Neuronal stem cell (in vitro differentiated cells): ENCODE measurements around the gene MED8.

Source experiments
- DNase-seq: peaks from one replicate; pipeline ENCODE4 v3.0.0-alpha.2; 2013; ENCODE audit warnings: low spot score
- H2AFZ ChIP-seq: one replicate; pipeline ENCODE4 v1.6.1; 2013; ENCODE audit warnings: mild to moderate bottlenecking, low read length, inconsistent platforms
- H2AK5ac ChIP-seq: 2 replicates; pipeline ENCODE4 v1.6.1; 2013; ENCODE audit warnings: low read depth, mild to moderate bottlenecking, inconsistent platforms, low read length, moderate library complexity, mixed read lengths
- H2BK120ac ChIP-seq: 2 replicates; pipeline ENCODE4 v1.6.1; 2013; ENCODE audit warnings: low read depth, mild to moderate bottlenecking, inconsistent platforms, low read length, moderate library complexity, mixed read lengths
- H2BK12ac ChIP-seq: one replicate; pipeline ENCODE4 v1.6.1; 2013; ENCODE audit warnings: low read length, inconsistent platforms
- H2BK15ac ChIP-seq: 2 replicates; pipeline ENCODE4 v1.6.1; 2013; ENCODE audit warnings: mild to moderate bottlenecking, low read length, inconsistent platforms, mixed read lengths
- H2BK5ac ChIP-seq: one replicate; pipeline ENCODE4 v1.6.1; 2013; ENCODE audit warnings: inconsistent platforms, mild to moderate bottlenecking, low read length, moderate library complexity
- H3K14ac ChIP-seq: one replicate; pipeline ENCODE4 v1.6.1; 2013; ENCODE audit warnings: low read length, inconsistent platforms
- H3K18ac ChIP-seq: 2 replicates; pipeline ENCODE4 v1.6.1; 2013; ENCODE audit warnings: low read length, inconsistent platforms
- H3K23ac ChIP-seq: 2 replicates; pipeline ENCODE4 v1.6.1; 2013; ENCODE audit warnings: low read depth, mild to moderate bottlenecking, mixed read lengths, low read length, inconsistent platforms; ENCODE audit not compliant: poor library complexity
- H3K27ac ChIP-seq: replicated peaks from 3 replicates; pipeline ENCODE4 v1.5.1; 2013; ENCODE audit warnings: low read length, inconsistent platforms
- H3K27me3 ChIP-seq, 3 experiments: 2 replicates each; pipeline ENCODE4 v1.6.1; 2013; ENCODE audit warnings: low read length in 3 of 3, mild to moderate bottlenecking in 2 of 3, inconsistent platforms in 1 of 3, low read depth in 1 of 3, mixed read lengths in 1 of 3, moderate library complexity in 1 of 3; ENCODE audit not compliant: control insufficient read depth in 3 of 3, insufficient read depth in 3 of 3
- H3K36me3 ChIP-seq, 2 donors: replicated peaks in 1 of 2; 2 replicates each; pipeline ENCODE4 v1.6.1; 2013; ENCODE audit warnings: low read length in 2 of 2; ENCODE audit not compliant: control insufficient read depth in 2 of 2, insufficient read depth in 2 of 2
- H3K4ac ChIP-seq: 2 replicates; pipeline ENCODE4 v1.6.1; 2013; ENCODE audit warnings: inconsistent platforms, mild to moderate bottlenecking, low read length, moderate library complexity
- H3K4me1 ChIP-seq, 2 donors: 1 replicate in 1 of 2; 2 replicates in 1 of 2; pipeline ENCODE4 v1.6.1; 2013; ENCODE audit warnings: low read length in 2 of 2, low read depth in 1 of 2; ENCODE audit not compliant: control insufficient read depth in 2 of 2, insufficient read depth in 1 of 2
- H3K4me2 ChIP-seq: one replicate; pipeline ENCODE4 v1.6.1; 2013; ENCODE audit warnings: mild to moderate bottlenecking, low read length, inconsistent platforms; ENCODE audit not compliant: insufficient read depth, poor library complexity, severe bottlenecking
- H3K4me3 ChIP-seq, 2 donors: 2 replicates each; pipeline ENCODE4 v1.5.1; 2013; ENCODE audit warnings: low read length in 2 of 2, mild to moderate bottlenecking in 2 of 2, inconsistent platforms in 1 of 2, moderate library complexity in 1 of 2
- H3K79me1 ChIP-seq: one replicate; pipeline ENCODE4 v1.6.1; 2013; ENCODE audit warnings: low read depth, mild to moderate bottlenecking, inconsistent platforms, low read length, moderate library complexity
- H3K9ac ChIP-seq: one replicate; pipeline ENCODE4 v1.6.1; 2013; ENCODE audit warnings: mild to moderate bottlenecking, low read depth, low read length, inconsistent platforms; ENCODE audit not compliant: poor library complexity
- H3K9me3 ChIP-seq, 2 donors: replicated peaks in 1 of 2; 2 replicates each; pipeline versions ENCODE3 to v1.6.1; 2013; ENCODE audit warnings: low read length in 2 of 2, mild to moderate bottlenecking in 2 of 2, inconsistent platforms in 1 of 2, low read depth in 1 of 2, mixed read lengths in 1 of 2, moderate library complexity in 1 of 2; ENCODE audit not compliant: control insufficient read depth in 2 of 2, insufficient read depth in 1 of 2
- H4K8ac ChIP-seq: one replicate; pipeline ENCODE4 v1.6.1; 2013; ENCODE audit warnings: low read depth, mild to moderate bottlenecking, inconsistent platforms, low read length, moderate library complexity
- H4K91ac ChIP-seq: one replicate; pipeline ENCODE4 v1.6.1; 2013; ENCODE audit warnings: low read length, low read depth, mild to moderate bottlenecking, inconsistent platforms; ENCODE audit not compliant: poor library complexity
- WGBS, 2 donors: extraction: QIAGEN DNeasy Blood & Tissue Kit; methylation state at CpG; one replicate each; pipeline ENCODE4 v1.1.7; 2013; ENCODE audit warnings: missing lambda C conversion rate in 2 of 2, mixed read lengths in 1 of 2; ENCODE audit not compliant: insufficient read length in 2 of 2, insufficient replicate concordance in 1 of 2; ENCODE audit errors: extremely low coverage in 2 of 2; 5-methylcytosine and 5-hydroxymethylcytosine counted together

MED8 gene

GRCh38 chr1:43430831-43431230, 41.2 kb upstream of the MED8 start:
- H3K79me1 ChIP-seq = no peaks in the 10 kb centered on the region
- DNase-seq = no peak
- H3K4me1 ChIP-seq = peaks cover 0 to 7% of the 10 kb centered on the region in 2 donors
- no peak overlapping the region for H3K4ac ChIP-seq
- no peak overlapping the region for H2BK15ac ChIP-seq
- H4K8ac ChIP-seq = no peak overlapping the region
- H2BK5ac ChIP-seq = no peak overlapping the region
- no peak overlapping the region for H3K23ac ChIP-seq
- no peaks in the 10 kb centered on the region for H3K27me3 ChIP-seq
- no peak overlapping the region for H2AK5ac ChIP-seq
- no peak overlapping the region for H3K14ac ChIP-seq
- no peak overlapping the region for H3K18ac ChIP-seq
- H3K36me3 ChIP-seq = peaks cover 63 to 95% of the 10 kb centered on the region in 2 donors
- H3K27ac ChIP-seq = no peak overlapping the region
- H4K91ac ChIP-seq = no peak overlapping the region
- H2BK12ac ChIP-seq = no peak overlapping the region
- peak overlapping the region in 1 of 2 donors; percentile 32 for H3K4me3 ChIP-seq
- no peak overlapping the region for H2BK120ac ChIP-seq
- H2AFZ ChIP-seq = no peak overlapping the region
- H3K4me2 ChIP-seq = no peak overlapping the region
- no CpG with 5 or more reads among the region's 5 CpGs for WGBS, 2 donors
- H3K9ac ChIP-seq = peak overlapping the region; percentile 14
- H3K9me3 ChIP-seq = peaks cover 0 to 2% of the 10 kb centered on the region in 2 donors

GRCh38 chr1:43427941-43428340, 38.3 kb upstream of the MED8 start:
- no CpG with 5 or more reads among the region's 9 CpGs for WGBS, 2 donors
- Histone ChIP-seq H2BK12ac (no peak overlapping the region), H4K91ac (no peak overlapping the region), H3K4me2 (no peak overlapping the region), H2BK120ac (no peak overlapping the region), H2BK5ac (no peak overlapping the region), H3K18ac (no peak overlapping the region), H3K9ac (no peak overlapping the region), H3K4me3 (no peak overlapping the region), H3K27me3 (no peaks in the 10 kb centered on the region), H3K36me3 (peaks cover 72 to 100% of the 10 kb centered on the region in 2 donors), H3K4me1 (no peaks in the 10 kb centered on the region), H3K9me3 (peaks cover 0 to 2% of the 10 kb centered on the region in 2 donors), H3K27ac (no peak overlapping the region), H2AFZ (no peak overlapping the region), H3K79me1 (no peaks in the 10 kb centered on the region), H3K4ac (no peak overlapping the region), H3K14ac (no peak overlapping the region), H4K8ac (no peak overlapping the region), H3K23ac (no peak overlapping the region), H2BK15ac (no peak overlapping the region), H2AK5ac (no peak overlapping the region)
- DNase-seq = no peak

- Histone ChIP-seq H2BK120ac (no peak overlapping the region), H3K18ac (no peak overlapping the region), H2BK5ac (no peak overlapping the region), H3K23ac (no peak overlapping the region), H2AK5ac (no peak overlapping the region), H2BK15ac (no peak overlapping the region), H3K9ac (no peak overlapping the region), H4K8ac (no peak overlapping the region), H3K4me3 (no peak overlapping the region), H3K27ac (no peak overlapping the region), H2AFZ (no peak overlapping the region), H3K36me3 (peaks cover 69 to 100% of the 10 kb centered on the region in 2 donors), H3K4me2 (no peak overlapping the region), H3K14ac (no peak overlapping the region), H3K4me1 (no peaks in the 10 kb centered on the region), H3K27me3 (no peaks in the 10 kb centered on the region), H2BK12ac (no peak overlapping the region), H3K79me1 (no peaks in the 10 kb centered on the region), H3K4ac (no peak overlapping the region), H4K91ac (no peak overlapping the region), H3K9me3 (peaks cover 0 to 2% of the 10 kb centered on the region in 2 donors)
- WGBS, 2 donors = no CpG with 5 or more reads among the region's 14 CpGs
- no peak for DNase-seq
These were observed 37.9 kb upstream of the MED8 start for GRCh38 chr1:43427524-43427923.

GRCh38 chr1:43426221-43426620, 36.6 kb upstream of the MED8 start:
- no CpG with 5 or more reads among the region's 11 CpGs for WGBS, 2 donors
- H4K91ac ChIP-seq = no peak overlapping the region
- no peak overlapping the region for H3K4ac ChIP-seq
- no peak overlapping the region for H3K18ac ChIP-seq
- no peaks in the 10 kb centered on the region for H3K27me3 ChIP-seq
- H2BK12ac ChIP-seq = no peak overlapping the region
- no peak overlapping the region for H3K4me3 ChIP-seq
- no peak overlapping the region for H2BK120ac ChIP-seq
- DNase-seq = no peak
- H2BK15ac ChIP-seq = no peak overlapping the region
- no peak overlapping the region for H3K9ac ChIP-seq
- H3K14ac ChIP-seq = no peak overlapping the region
- no peak overlapping the region for H2AK5ac ChIP-seq
- H3K9me3 ChIP-seq = no peaks in the 10 kb centered on the region
- no peak overlapping the region for H3K27ac ChIP-seq
- no peak overlapping the region for H3K4me2 ChIP-seq
- no peaks in the 10 kb centered on the region for H3K4me1 ChIP-seq
- H4K8ac ChIP-seq = no peak overlapping the region
- H3K36me3 ChIP-seq = peaks cover 68 to 95% of the 10 kb centered on the region in 2 donors
- H3K23ac ChIP-seq = no peak overlapping the region
- no peak overlapping the region for H2BK5ac ChIP-seq
- H3K79me1 ChIP-seq = no peaks in the 10 kb centered on the region
- no peak overlapping the region for H2AFZ ChIP-seq
